Osteoblast (primary cell): Measurements from ENCODE around the gene RASAL2. TPM values are rescaled to one million over a fixed set of nuclear protein-coding genes. Genes with fewer than 3 reads are reported as not detected.

Source experiments
- DNase-seq: peaks from one replicate; pipeline ENCODE4 v3.0.0; 2011; ENCODE audit warnings: low spot score, mixed read lengths; ENCODE audit not compliant: insufficient read length; ENCODE audit errors: missing footprints
- H2AFZ ChIP-seq: 2 replicates; pipeline ENCODE4 v1.6.0; 2011; ENCODE audit warnings: mild to moderate bottlenecking, low read length
- H3K27ac ChIP-seq: 2 replicates; pipeline ENCODE4 v1.5.1; 2011; ENCODE audit warnings: mild to moderate bottlenecking, low read depth, low read length, moderate library complexity
- H3K27me3 ChIP-seq: 2 replicates; pipeline ENCODE4 v1.6.0; 2012; ENCODE audit warnings: mild to moderate bottlenecking, control low read depth, inconsistent platforms, low read length, moderate library complexity; ENCODE audit not compliant: insufficient read depth
- H3K36me3 ChIP-seq: 2 replicates; pipeline ENCODE4 v1.5.1; 2011; ENCODE audit warnings: mild to moderate bottlenecking, low read length, control low read depth, moderate library complexity; ENCODE audit not compliant: insufficient read depth
- H3K4me1 ChIP-seq: 2 replicates; pipeline ENCODE4 v1.5.1; 2011; ENCODE audit warnings: mild to moderate bottlenecking, low read length, control low read depth, moderate library complexity; ENCODE audit not compliant: insufficient read depth
- H3K4me2 ChIP-seq: 2 replicates; pipeline ENCODE4 v1.6.0; 2011; ENCODE audit warnings: mild to moderate bottlenecking, low read length; ENCODE audit not compliant: insufficient read depth
- H3K4me3 ChIP-seq: fragments of 200-600 bp; sonication (generic); 3 replicates; pipeline ENCODE4 v1.5.1; 2012; ENCODE audit warnings: mild to moderate bottlenecking, low read length, inconsistent platforms; ENCODE audit not compliant: insufficient read depth
- H3K79me2 ChIP-seq: 2 replicates; pipeline ENCODE4 v1.6.0; 2012; ENCODE audit warnings: mild to moderate bottlenecking, low read length, control low read depth, inconsistent platforms; ENCODE audit not compliant: insufficient read depth
- H3K9me3 ChIP-seq: 2 replicates; pipeline ENCODE4 v1.5.1; 2011; ENCODE audit warnings: low read depth, low read length, control low read depth
- H4K20me1 ChIP-seq: 2 replicates; pipeline ENCODE4 v1.6.0; 2012; ENCODE audit warnings: mild to moderate bottlenecking, low read length, control low read depth; ENCODE audit not compliant: insufficient read depth
- CTCF ChIP-seq: IDR thresholded peaks from 2 replicates; pipeline ENCODE4 v1.5.1; 2011; ENCODE audit warnings: mild to moderate bottlenecking, low read depth, low read length, moderate library complexity; ENCODE audit errors: extremely low read depth
- total RNA-seq: library from RNA; depleted of rRNA; stranded (reverse); fragments of >200 nt; gene quantifications from 2 replicates; pipeline ENCODE4 v1.2.3, GENCODE V29; 2012

The RASAL2 gene
- total RNA-seq, 1 donor: 59.4 TPM

- Histone ChIP-seq H3K4me1 (peaks cover 2% of the 10 kb centered on the region), H2AFZ (no peak overlapping the region), H3K79me2 (no peaks in the 10 kb centered on the region), H4K20me1 (no peaks in the 10 kb centered on the region), H3K9me3 (no peaks in the 10 kb centered on the region), H3K36me3 (no peaks in the 10 kb centered on the region), H3K4me2 (no peak overlapping the region), H3K27ac (no peak overlapping the region), H3K27me3 (no peaks in the 10 kb centered on the region), H3K4me3 (no peak overlapping the region)
- no peak for TF ChIP-seq CTCF
- peak; percentile 92 for DNase-seq
Observed at GRCh38 chr1:178530037-178530402, 436.1 kb downstream of the RASAL2 start.

DNA sequence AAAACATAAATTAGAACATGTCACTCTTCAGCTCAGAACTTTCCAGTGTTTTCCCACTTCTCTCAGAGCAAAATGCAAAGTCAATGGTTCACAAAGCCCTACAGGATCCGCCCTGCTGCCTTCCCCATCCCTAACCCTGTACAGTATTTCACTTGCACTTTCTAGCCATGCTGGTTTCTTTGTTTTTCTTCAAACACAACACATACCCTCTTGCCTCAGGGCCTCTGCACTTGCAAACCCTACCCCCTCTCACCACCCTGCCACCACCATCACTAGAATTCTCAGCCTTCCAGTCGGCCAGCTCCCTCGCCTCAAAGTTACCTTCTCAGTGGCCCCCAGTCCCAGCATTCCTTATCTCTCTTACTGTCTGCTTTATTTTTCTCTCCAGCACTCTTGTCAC is 436.6 kb downstream of the RASAL2 start:
- Histone ChIP-seq H3K4me3 (no peak overlapping the region), H3K27me3 (no peaks in the 10 kb centered on the region), H3K9me3 (no peaks in the 10 kb centered on the region), H3K79me2 (no peaks in the 10 kb centered on the region), H3K4me2 (no peak overlapping the region), H2AFZ (no peak overlapping the region), H3K27ac (no peak overlapping the region), H3K4me1 (peaks cover 2% of the 10 kb centered on the region), H3K36me3 (no peaks in the 10 kb centered on the region), H4K20me1 (no peaks in the 10 kb centered on the region)
- TF ChIP-seq CTCF: no peak
- DNase-seq: no peak

- TF ChIP-seq CTCF: no peak
- H3K27ac ChIP-seq: no peak overlapping the region
- DNase-seq: no peak
- no peaks in the 10 kb centered on the region for H3K79me2 ChIP-seq
- H3K4me1 ChIP-seq: peaks cover 8% of the 10 kb centered on the region
- peak overlapping the region; percentile 80 for H2AFZ ChIP-seq
- no peaks in the 10 kb centered on the region for H3K36me3 ChIP-seq
- no peaks in the 10 kb centered on the region for H3K9me3 ChIP-seq
- peak overlapping the region; percentile 74 for H3K4me2 ChIP-seq
- H3K27me3 ChIP-seq: no peaks in the 10 kb centered on the region
- no peaks in the 10 kb centered on the region for H4K20me1 ChIP-seq
- H3K4me3 ChIP-seq: no peak overlapping the region
Observed at GRCh38 chr1:178531887-178532286, 438.0 kb downstream of the RASAL2 start.

GRCh38 chr1:178532392-178532791 is 438.5 kb downstream of the RASAL2 start:
- Histone ChIP-seq H3K36me3 (no peaks in the 10 kb centered on the region), H3K4me3 (peak overlapping the region; percentile 46), H3K9me3 (no peaks in the 10 kb centered on the region), H3K79me2 (no peaks in the 10 kb centered on the region), H3K27me3 (no peaks in the 10 kb centered on the region), H3K4me2 (peak overlapping the region; percentile 74), H4K20me1 (no peaks in the 10 kb centered on the region), H2AFZ (peak overlapping the region; percentile 89), H3K4me1 (peaks cover 13% of the 10 kb centered on the region), H3K27ac (no peak overlapping the region)
- DNase-seq: peak; percentile 94
- TF ChIP-seq CTCF: peak; percentile 90
